ENCODE measurements around the gene TSEN54.
"Not testable (repeated sequence)": the region's sequence is repeated elsewhere in the genome, so short reads cannot be mapped to it uniquely, and the experiment has no call there.

TSEN54 gene

GRCh38 chr17:75505640-75506039 is 10.7 kb upstream of the TSEN54 start:
- no peak for DNase-seq

GRCh38 chr17:75506134-75506533 is 10.2 kb upstream of the TSEN54 start:
- DNase-seq, result no peak

DNA sequence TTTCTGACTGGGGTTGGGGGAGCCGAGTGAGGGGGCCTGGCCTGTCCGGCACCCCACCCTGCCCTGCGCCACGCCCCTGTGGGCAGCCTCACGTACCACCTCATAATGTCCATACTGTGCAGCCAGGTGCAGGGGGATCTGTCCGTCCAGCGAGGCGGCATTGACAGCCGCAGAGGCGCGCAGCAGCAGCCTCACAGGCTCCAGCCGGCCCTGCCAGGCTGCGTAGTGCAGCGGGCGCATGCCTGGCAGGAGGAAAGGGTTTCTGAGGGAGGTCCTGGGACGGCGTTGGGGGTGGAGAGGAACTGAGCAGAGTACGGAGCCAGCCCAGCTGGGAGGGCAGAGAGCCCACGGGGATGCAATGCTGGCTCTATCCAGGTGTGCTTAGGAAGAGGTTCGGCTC is 9.4 kb upstream of the TSEN54 start:
- DNase-seq, result no peak

DNA sequence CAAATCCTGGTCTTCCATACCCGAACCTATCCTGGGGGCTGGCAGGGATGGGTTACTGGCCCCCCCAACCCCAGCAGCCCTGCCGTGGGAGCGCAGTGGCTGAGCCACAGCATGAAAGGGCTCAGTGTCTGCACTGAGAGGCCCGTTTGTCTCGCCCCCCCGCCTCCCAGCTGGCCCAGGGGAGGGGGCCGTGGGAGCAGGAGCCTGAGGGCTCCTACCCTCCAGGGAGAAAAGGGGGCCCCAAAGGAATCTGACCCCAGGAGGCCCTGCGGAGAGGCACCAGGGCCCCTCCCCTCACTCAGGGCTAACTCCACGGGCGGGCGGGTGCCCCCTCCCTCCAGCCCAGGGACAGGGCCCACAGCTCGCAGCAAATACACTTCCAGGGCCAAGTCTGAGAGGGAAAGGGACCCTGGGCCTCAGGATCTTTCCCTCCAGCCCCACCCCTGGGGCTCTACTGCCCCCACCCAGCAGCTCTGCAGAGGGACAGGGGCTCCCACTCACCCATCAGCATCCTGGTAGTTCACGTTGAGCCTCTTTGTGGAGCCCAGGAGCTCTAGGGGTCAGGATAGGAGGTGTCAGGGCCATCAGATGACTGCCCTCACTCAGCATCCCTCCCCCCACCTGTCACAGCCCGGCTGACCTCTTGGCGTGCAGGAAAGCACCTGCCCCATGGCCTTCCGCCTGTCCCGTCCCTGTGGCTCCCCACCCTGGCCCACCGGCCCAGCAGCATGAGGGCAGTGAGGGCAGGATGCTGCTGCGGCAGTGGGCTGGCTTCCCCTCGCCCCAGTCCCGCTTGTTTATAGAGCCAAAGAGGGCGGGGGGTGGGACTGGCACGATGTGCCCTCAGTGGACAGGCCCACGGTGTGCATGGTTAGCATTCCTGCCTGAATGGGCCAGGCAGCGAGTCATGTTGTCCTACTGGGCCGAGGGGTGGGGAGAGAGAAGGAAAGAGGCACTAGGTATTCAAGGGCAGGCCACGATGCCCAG is 8.3 kb upstream of the TSEN54 start:
- DNase-seq, result no peak

GRCh38 chr17:75508931-75509361 is 7.4 kb upstream of the TSEN54 start:
- DNase-seq, result no peak

GRCh38 chr17:75509528-75510258 is 6.6 kb upstream of the TSEN54 start:
- DNase-seq, result no peak

DNA sequence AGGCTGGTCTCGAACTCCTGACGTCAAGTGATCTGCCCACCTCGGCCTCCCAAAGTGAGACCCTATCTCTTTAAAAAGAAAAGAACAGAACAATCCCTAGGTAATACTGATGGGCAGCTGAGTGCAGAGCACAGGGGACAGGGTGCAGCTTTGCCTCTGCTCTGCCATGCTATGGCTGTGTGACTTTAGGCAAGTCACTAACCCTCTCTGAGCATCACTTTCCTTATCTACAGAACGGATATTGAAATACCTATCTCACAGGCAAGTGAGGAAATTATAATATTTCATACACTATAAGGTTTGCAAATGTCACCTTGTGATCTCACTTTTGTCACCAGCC is 5.1 kb upstream of the TSEN54 start:
- DNase-seq, result no peak

DNA sequence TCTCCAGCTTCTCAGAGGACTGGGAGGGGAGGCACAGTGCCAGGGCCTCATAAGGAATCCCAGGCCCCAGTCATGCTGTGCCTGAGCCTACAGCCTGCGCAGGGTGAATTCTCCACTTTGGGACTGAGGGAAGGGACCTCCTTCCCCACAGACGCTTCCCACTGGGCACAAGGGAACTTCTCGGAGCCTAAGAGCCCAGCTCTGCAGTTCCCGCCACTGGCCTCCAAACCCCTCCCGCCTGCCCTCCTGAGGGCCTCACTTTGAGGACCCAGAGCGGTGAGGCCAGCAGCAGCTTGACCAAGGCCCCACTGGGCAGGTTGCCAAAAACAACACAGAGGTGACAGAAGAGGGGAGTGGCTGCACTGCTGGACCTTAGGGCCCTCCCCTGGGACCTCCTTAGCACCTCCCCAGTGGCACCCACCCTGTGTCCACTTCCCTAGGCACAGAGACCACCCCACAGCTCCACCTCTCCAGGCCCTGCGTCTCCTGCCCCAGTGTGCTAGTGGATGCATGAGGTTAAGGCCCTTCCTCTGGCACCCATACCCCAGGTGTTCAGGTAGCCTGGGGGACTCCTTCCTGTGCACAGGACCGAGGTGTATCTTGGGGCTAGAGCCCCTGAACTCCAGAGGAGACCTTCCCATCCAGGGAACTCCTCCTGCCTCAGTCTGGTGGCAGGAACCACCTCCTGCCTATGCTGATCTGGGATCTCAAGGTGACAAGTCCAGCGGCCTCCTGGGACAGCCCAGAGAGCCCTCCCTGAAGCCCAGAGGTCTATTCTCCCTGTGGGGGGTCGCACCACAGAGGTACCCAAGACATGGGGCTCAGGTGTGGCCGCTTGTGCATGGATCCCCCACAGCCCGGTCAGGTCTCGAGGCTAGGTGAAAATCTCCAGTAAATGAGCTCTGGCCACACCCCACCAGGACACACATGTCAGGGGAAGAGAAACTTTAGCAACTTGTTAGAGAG is 4.4 kb upstream of the TSEN54 start:
- DNase-seq, result no peak

GRCh38 chr17:75512926-75513640 is 3.2 kb upstream of the TSEN54 start:
- no peak for DNase-seq

GRCh38 chr17:75513641-75514000 is 2.7 kb upstream of the TSEN54 start:
- DNase-seq, result no peak

DNA sequence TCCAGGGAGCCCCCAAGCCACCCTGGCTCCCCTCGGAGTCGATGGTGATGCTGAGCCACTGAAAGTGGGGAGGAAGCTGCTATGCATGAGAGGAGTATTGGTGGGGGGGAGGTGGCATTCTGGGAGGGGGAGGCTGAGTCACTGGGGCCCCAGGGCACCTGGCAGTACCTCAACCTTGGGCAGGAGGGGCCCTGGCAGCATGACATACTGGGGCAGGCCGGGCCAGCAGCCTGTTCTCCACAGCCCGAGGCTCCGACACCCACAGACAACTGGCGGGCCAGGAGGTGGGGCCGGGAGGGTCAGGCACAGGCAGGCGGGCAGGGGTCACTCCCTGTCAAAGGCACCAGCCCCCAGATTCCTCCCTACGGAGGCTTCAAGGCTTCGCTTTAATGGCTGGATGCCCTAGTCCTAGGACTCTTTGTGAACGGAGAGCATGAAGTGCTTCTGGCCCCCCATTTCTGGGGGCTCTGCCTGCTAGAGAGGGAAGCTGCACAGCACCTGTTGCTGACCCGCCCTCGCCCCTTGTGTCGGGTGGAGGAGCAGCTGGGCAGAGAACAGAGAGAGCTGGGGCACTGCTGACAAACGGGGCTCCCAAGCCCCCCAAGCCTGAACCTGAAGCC is 1.9 kb upstream of the TSEN54 start:
- peak in 1 of 2 experiments; percentile 6 for DNase-seq

DNA sequence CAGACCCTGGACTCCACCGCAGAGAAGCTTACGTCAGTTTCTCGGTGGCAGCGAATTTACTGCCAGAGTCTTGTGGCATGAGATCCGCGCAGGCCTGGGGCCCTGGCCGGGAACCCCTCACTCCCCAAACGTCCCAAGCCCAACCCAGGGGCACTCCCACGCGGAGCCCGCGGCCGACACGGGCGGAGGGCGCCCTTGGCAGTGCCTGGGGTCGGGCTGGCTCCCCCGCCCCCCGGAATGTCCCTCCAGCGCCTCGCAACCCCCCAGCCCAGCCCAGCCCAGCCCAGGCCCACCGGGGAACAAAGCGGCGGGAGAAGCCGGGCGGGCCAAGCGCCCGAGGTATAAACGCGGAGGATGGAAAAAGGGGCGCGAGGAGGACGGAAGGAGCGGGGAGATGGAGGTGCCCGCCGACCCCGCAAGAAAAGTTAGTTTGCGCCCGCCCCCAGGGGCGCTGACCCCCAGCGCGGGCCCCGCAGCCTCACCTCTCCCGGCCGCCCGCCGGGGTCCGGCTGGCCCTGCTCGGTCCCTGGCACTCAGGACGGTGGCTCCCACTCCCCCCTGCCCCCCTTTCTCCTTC is 1.3 kb upstream of the TSEN54 start:
- no peak for DNase-seq

DNA sequence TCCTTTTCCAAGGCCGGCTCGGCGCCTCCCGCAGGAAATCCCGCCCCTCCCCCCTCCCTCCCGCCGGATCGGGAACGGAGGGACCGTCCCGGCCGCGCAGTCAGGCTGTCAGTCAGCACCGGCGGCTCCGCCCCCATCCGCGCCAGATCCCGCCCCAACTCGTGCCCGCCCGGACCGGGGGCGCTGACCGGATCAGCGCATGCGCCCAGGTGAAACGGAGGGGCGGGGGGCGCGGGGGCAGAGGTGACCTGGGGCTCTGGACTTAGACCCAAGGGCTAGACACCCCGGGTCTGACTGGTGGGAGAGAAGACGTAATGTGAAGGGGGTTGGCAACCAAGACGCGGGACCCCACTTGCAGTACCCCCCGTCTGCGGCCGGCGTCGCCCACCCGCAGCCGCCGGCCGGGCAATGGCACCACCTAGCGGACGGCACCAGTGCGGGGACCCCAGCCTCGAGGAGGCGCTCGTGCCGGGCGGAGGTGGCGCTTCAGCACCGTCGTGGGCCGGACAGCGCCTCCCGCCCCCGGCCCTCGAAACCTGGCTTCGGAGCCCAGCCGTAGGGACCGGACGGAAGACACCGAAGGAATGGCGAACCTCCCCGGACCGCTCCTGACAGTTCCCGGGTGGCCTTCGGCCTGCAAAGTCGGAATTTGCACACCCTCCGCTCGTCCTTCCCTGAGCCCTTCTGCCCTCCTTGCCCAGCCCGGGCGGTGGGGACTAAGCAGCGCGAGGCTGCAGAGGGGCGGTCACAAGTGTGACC is 653 bp upstream of the TSEN54 start, which contains the start of gene CASKIN2:
CASKIN2 (minus strand) TSS at position 42 of the 759 bp plus-strand sequence. CDS start 1,733 bp downstream, outside the sequence.
- peak; percentile 65 for DNase-seq

DNA sequence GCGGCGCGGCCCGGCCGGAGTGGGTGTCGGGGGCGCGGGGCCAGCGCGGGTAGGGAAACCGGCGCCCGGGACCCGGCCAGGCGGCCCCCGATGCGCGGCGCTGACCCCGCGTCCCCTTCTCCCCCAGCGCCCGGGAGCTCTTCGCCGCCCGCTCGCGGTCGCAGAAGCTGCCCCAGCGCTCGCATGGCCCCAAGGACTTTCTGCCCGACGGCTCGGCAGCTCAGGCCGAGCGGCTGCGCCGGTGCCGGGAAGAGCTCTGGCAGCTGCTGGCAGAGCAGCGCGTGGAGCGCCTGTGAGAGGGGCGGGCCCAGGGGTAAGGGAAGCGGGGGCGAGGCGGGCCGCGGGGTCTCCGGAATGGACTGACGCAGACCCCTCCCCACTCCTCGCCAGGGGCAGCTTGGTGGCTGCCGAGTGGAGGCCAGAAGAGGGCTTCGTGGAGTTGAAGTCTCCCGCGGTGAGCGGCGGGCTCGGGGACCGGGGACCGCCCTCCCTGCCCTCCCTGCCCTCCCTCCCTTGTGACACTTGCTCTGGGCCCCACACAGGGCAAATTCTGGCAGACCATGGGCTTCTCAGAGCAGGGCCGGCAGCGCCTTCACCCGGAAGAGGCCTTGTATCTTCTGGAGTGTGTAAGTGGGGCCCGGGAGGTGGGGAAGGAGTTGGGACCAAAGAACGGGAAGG is 430 bp downstream of the TSEN54 start:
- peak; percentile 20 to 26 for DNase-seq

GRCh38 chr17:75517297-75517865 is 1.1 kb downstream of the TSEN54 start:
- DNase-seq, result peak; percentile 16 to 20

- DNase-seq, result no peak
Measured at GRCh38 chr17:75518201-75518600, 1.9 kb downstream of the TSEN54 start.

GRCh38 chr17:75518983-75519537 is 2.7 kb downstream of the TSEN54 start:
- no peak for DNase-seq

DNA sequence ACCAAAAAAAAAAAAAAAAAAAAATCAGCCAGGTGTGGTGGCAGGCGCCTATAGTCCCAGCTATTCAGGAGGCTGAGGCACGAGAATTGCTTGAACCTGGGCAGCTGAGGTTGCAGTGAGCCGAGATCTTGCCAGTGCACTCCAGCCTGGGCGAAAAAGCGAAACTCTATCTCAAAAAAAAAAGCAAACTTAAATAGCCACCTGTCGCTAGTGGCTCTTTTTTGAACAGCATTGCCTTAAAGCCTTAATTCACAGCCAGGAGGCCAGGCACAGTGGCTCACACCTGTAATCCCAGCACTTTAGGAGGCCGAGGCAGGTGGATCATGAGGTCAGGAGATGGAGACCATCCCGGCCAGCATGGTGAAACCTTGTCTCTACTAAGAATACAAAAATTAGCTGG is 4.1 kb downstream of the TSEN54 start:
- DNase-seq, result not testable (repeated sequence)

DNA sequence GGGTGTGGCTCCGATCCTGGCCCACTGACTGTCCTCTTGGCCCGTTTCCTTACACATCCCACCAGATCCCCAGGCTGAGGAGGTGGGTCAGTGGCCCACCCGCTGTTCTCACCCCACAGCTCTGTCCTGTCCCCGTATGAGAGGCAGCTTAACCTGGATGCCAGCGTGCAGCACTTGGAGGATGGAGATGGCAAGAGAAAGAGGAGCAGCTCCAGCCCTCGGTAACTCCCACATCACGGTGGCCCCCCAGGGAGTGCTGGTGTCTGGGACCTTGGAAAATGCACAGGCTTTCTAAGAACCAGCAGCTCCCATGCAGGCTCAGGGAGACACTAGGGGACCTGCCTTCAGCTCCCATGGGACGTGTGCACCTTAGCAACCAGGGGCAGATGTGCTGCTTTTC is 5.0 kb downstream of the TSEN54 start:
- no peak for DNase-seq
